NCI-H1417 (cell line): Measurements from ENCODE around the gene PDIA6.
"Not testable (repeated sequence)": the region's sequence is repeated elsewhere in the genome, so short reads cannot be mapped to it uniquely, and the experiment has no call there.

ENCODE experiments used
- DNase-seq, 3 experiments: peaks; one replicate each; lab custom pipeline; 2025; lab: John Stamatoyannopoulos, UW

PDIA6 gene

GRCh38 chr2:10780821-10781220 lies 31.8 kb downstream of the PDIA6 start:
- DNase-seq: not testable (repeated sequence)

DNA sequence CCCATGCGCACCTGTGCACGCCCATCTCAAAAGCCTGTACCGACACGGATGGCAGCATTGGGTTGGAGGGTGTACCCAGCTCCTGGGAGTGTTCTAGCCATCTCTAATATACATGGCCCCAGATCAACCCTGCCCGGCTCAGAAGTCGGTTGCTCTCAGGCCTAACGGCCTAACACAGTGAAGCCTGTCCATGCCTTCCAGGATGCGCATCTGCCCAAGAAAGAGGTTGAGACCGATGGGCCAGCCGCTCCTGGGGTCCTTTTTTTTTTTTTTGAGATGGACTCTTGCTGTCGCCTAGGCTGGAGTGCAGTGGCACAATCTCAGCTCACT lies 32.1 kb downstream of the PDIA6 start:
- no peak for DNase-seq

GRCh38 chr2:10779776-10780490 lies 32.7 kb downstream of the PDIA6 start:
- no peak for DNase-seq

DNA sequence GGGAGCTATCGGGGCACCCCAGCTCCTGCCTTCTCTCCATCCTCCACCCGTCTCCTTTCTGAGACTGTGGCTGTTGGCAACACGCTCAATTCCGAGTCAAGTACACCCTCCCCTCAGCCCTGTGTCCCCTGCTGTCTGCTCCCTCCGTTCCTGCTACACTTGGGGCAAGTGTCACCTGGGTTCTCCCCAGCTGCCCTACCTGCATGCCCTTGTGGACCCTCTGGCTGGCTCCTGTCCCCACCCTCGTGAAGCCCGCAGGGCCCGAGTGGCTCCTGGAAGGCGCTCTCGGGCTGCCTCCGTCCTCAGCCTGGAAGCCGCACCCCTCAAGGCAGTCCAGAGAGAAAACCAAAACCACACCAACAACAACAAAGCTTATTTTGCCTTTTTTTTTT lies 33.9 kb downstream of the PDIA6 start:
- DNase-seq: no peak

DNA sequence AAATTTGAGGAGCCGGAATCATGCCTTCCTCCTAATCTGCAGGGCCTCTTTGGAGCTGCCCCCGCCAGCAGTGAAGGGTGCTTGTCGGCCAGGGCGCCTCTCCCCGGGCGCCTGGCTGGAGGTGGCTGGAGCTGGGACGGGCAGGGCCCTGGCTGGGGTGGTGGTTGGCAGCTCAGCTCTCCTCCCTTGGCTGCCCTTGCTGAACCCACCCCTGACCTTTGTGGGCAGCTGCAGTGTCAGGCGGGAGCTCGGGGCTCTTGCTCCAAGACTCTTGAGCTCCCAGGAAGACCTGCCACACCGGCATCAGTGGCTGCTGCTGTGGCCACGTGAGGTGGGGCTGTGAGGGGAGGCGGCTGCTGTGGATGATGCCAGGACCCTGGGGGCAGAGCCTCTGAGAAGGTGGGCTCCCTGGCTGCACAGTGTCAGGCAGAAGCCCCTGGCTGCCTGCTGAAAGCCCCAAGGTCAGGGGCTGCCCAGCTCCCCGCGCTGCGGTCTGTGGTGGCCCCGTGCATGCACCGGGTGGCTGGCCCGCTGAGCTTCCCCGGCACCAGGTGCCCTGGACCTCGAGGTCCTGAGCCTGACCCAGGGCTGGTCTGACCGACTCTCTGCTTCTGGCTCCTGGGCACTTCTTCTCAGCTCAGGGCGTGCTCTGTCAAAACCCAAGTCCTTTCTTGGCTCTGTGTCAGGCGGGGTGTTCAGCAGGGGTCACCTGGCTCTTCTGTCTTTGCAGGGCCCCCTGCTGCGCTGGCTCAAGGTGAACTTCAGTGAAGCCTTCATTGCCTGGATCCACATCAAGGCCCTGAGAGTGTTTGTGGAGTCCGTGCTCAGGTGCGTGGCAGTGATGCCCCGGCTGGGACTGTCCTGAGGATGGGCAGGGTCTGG lies 34.5 kb downstream of the PDIA6 start:
- no peak for DNase-seq

DNA sequence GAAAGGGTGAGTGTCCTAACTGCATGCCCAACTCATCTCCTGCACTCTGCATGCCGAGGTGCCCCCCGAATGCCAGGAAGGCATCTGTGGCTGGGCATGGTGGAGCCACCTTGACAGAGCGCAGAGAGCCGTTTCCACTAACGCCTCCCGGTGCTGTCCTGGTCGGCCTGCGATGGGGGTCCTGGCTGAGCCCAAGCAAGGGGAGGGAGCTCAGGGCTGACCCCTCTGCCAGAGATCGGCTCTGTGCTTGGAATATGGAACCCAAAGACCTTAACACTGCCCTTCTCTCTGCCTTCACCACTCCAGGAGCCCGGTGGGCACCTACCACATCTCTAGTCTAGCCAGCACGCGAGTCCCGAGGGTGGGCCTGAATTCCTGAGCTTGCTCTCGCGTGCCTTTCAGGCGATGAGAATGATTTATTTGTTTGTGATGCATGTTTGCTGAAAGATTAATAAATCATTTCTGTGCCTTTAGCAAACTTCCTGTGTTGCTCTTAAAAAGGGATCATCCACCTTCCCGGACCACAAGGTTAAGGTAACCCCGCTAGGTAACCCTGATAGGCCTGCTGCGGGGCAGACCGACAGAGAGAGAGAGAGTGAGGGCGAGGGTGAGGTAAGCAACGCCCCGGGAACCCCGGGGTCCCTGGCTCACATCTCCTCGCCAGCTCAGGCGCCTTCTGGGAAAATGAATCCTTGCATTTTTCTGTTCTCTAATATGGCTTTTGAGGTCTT lies 35.3 kb downstream of the PDIA6 start:
- no peak for DNase-seq

GRCh38 chr2:10776231-10776977 lies 36.2 kb downstream of the PDIA6 start:
- DNase-seq: no peak

DNA sequence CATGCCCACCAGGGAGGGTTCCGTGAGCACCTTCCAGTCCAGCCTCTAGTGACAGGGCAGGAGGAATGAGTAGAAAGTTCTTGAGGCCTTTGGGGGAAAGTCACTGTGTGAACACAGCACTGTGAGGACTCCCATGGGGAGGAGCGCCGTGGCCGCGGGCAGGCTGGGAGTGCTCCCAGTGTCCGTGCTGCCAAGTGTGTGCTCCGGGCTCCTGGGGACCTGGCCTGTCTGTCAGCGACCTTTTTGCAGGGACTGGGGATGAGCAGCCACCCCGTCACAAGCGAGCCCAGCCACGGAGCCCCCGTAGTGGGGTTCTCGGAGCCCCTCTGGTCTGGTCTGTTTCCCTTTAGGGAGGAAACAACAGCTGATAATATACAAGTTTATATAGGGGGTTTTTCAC lies 36.8 kb downstream of the PDIA6 start:
- no peak for DNase-seq

GRCh38 chr2:10775021-10775780 lies 37.4 kb downstream of the PDIA6 start:
- no peak for DNase-seq

- no peak for DNase-seq
Measured at GRCh38 chr2:10774394-10774793, 38.2 kb downstream of the PDIA6 start.

- DNase-seq: no peak
Measured at GRCh38 chr2:10773821-10774341, 38.7 kb downstream of the PDIA6 start.

GRCh38 chr2:10772868-10773215 lies 39.7 kb downstream of the PDIA6 start:
- no peak for DNase-seq

DNA sequence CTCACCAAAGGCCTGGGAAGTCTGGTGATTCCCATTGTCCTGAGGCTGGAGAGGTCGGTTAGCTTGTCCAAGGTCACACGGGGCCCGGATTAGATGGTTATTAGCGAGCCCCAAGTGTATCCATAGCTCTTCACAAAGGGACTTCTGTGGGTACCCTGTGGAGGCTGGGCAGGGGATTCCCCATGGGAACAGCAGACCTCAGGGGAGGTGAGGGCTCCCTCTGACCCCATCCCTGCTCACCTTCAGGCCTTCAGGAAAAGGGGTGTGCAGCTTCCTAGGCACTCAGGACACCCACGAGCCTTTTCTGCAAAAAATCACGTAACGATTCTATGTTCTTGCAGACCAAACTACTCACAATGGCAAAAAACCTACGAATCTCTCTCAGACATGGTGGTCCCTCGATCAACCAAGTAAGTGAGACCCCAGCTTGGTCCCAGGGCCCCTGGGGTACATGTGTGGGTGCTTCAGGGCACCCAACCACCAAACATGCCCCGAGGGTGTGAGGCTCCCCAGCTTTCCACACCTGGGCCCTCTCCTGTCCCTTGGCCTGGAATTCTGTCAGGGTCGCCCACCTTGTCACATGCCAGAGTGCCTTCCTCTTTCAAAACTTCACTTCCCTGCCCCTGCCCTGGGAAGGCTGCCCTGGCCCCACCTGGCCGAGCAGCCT lies 40.3 kb downstream of the PDIA6 start:
- DNase-seq: no peak

- no peak for DNase-seq
Measured at GRCh38 chr2:10771786-10772185, 40.8 kb downstream of the PDIA6 start.

DNA sequence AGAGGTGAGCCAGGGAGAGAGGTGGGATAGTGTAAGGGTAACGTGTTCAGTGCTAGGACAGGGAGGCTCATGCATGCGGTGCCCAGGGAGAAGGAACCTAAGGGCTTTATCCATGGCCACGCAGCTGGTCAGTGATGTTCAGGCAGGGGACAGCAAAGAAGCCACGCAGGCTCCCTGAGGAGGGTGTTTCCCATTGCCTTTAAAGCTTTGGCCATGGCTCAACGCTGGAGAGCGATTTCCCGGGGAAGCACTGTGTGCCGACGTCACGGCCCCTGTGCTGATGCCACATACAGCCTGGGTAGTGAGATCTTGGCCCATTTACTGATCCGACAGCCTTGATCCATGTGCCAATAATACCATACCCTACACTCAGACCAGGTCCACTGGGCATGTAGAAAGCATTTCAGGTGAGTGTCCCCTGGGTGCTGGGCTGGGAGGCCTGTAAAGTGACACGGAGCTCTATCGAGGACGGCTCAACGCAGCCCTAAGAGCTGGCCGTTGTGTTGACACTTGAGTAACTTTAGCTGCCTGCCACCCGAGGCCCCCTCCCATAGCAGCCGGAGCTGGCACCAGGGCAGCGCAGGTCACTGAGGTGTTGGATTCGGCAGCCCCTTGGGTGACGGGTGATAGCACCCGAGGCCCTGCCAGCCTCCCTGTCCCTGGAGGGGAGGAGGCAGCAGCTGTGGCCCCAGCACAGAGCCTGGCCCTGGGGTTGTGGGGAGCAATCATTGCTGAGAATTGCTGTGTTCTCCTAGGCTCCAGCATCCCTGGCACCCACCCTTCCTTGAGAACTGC lies 41.4 kb downstream of the PDIA6 start:
- peak in 1 of 3 experiments; percentile 31 for DNase-seq

- DNase-seq: no peak
Measured at GRCh38 chr2:10768063-10768507, 44.5 kb downstream of the PDIA6 start.

- DNase-seq: no peak
Measured at GRCh38 chr2:10765914-10766313, 46.7 kb downstream of the PDIA6 start.

DNA sequence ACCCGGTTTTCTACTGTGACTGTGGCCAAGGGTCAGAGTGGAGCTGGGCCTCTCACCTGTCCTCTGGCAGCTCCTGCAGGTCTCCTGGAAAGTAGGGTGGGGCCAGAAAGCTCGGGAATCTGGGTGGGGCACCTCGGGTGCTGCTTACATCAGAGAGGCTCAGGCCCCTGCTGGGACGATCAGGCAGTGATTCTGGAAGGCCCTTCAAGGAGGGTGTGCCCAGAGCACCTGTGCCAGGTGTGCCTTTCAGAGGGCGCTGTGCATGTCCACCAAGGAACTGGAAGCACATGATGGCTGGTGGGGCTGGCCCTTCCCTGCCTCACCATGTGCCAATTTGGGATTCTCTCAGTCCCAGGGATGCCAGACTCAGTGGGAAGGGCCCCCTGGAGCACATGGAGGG lies 47.1 kb downstream of the PDIA6 start:
- DNase-seq: no peak

DNA sequence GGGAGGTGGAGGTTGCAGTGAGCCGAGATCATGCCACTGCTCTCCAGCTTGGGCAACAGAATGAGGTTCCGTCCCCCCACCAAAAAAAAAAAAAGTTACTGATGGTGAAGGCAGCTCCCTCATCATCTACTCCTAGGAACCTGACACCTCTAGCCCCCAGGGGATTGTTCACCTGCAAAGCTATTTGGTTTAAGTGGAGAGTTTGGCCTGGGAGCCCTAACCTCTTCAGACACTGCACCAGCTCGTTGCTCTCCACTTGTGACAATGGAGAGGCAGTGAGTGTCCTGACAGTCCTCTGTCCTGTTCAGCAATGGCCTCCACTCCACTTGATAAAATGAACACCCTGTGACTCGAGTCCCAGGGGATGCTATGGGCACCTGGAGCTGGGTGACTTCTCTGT lies 47.7 kb downstream of the PDIA6 start:
- DNase-seq: no peak
